Measurements from ENCODE around the gene INSR. TPM values are rescaled to one million over a fixed set of nuclear protein-coding genes. Genes with fewer than 3 reads are reported as not detected.

Gene INSR
- total RNA-seq, 4 donors from 2014 or later = 125 to 191 (median 167) TPM

- TF ChIP-seq CTCF (IDR thresholded peaks at IDR 0.05) (no peak), POLR2A (IDR thresholded peaks at IDR 0.05) (no peak)
- Histone ChIP-seq H3K9me3 (no peaks in the 10 kb centered on the region), H3K27ac (no peak overlapping the region), H3K36me3 (no peaks in the 10 kb centered on the region), H3K27me3 (no peaks in the 10 kb centered on the region), H3K4me3 (no peak overlapping the region), H3K4me1 (peaks cover 0 to 5% (median 0%) of the 10 kb centered on the region in 4 donors)
- DNase-seq = no peak
These were observed 67.5 kb downstream of the INSR start for GRCh38 chr19:7226739-7227138.

- Histone ChIP-seq H3K27me3 (no peaks in the 10 kb centered on the region), H3K4me1 (peaks cover 0 to 5% (median 0%) of the 10 kb centered on the region in 4 donors)
- TF ChIP-seq POLR2A (IDR thresholded peaks at IDR 0.05) = no peak
- no peak for TF ChIP-seq CTCF (IDR thresholded peaks at IDR 0.05)
These were observed 68.5 kb downstream of the INSR start for GRCh38 chr19:7225741-7226140.

GRCh38 chr19:7224995-7225394, 69.2 kb downstream of the INSR start:
- H3K9me3 ChIP-seq = no peaks in the 10 kb centered on the region
- TF ChIP-seq CTCF (IDR thresholded peaks at IDR 0.05) (no peak), POLR2A (IDR thresholded peaks at IDR 0.05) (no peak)
- H3K27ac ChIP-seq = no peak overlapping the region
- DNase-seq = no peak
- H3K36me3 ChIP-seq = no peaks in the 10 kb centered on the region
- H3K4me3 ChIP-seq = no peak overlapping the region
- peaks cover 0 to 5% (median 0%) of the 10 kb centered on the region in 4 donors for H3K4me1 ChIP-seq
- no peaks in the 10 kb centered on the region for H3K27me3 ChIP-seq

More at GRCh38 chr19:7225741-7226140, 68.5 kb downstream of the INSR start:
- H3K27ac ChIP-seq = no peak overlapping the region
- H3K4me3 ChIP-seq = no peak overlapping the region
- no peaks in the 10 kb centered on the region for H3K9me3 ChIP-seq
- H3K36me3 ChIP-seq = no peaks in the 10 kb centered on the region
- no peak for DNase-seq

GRCh38 chr19:7224209-7224686, 70.0 kb downstream of the INSR start:
- Histone ChIP-seq H3K4me1 (peaks cover 0 to 5% (median 0%) of the 10 kb centered on the region in 4 donors), H3K9me3 (no peaks in the 10 kb centered on the region), H3K4me3 (no peak overlapping the region), H3K27me3 (no peaks in the 10 kb centered on the region), H3K36me3 (no peaks in the 10 kb centered on the region), H3K27ac (peak overlapping the region in 2 of 4 donors; percentile 36 to 60)
- TF ChIP-seq CTCF (IDR thresholded peaks at IDR 0.05) (no peak), POLR2A (IDR thresholded peaks at IDR 0.05) (no peak)
- peak in 1 of 3 donors; percentile 50 for DNase-seq

- DNase-seq = no peak
- Histone ChIP-seq H3K9me3 (no peaks in the 10 kb centered on the region), H3K4me1 (peaks cover 0 to 5% (median 0%) of the 10 kb centered on the region in 4 donors), H3K27me3 (no peaks in the 10 kb centered on the region), H3K36me3 (no peaks in the 10 kb centered on the region), H3K27ac (no peak overlapping the region), H3K4me3 (no peak overlapping the region)
- TF ChIP-seq CTCF (IDR thresholded peaks at IDR 0.05) = no peak
- TF ChIP-seq POLR2A (IDR thresholded peaks at IDR 0.05) = no peak
These were observed 70.8 kb downstream of the INSR start for GRCh38 chr19:7223429-7223828.

- Histone ChIP-seq H3K36me3 (no peaks in the 10 kb centered on the region), H3K4me1 (no peaks in the 10 kb centered on the region)
- DNase-seq = no peak
These were observed 75.2 kb downstream of the INSR start for GRCh38 chr19:7219056-7219455.

More at GRCh38 chr19:7219056-7219455, 75.2 kb downstream of the INSR start:
- TF ChIP-seq POLR2A (IDR thresholded peaks at IDR 0.05) = no peak
- TF ChIP-seq CTCF (IDR thresholded peaks at IDR 0.05) = no peak
- Histone ChIP-seq H3K9me3 (no peaks in the 10 kb centered on the region), H3K27me3 (no peaks in the 10 kb centered on the region), H3K27ac (no peak overlapping the region), H3K4me3 (no peak overlapping the region)
